ENCODE data around the gene RNF14.

RNF14 gene

GRCh38 chr5:141986072-141986471 is 17.2 kb downstream of the RNF14 start:
- no peak overlapping the region for H2AFZ ChIP-seq (ENCODE audit: low read length)
- no peaks in the 10 kb centered on the region for H3K27me3 ChIP-seq (ENCODE audit: insufficient read depth, low read length)
- H4K20me1 ChIP-seq (ENCODE audit: insufficient read depth, low read length): no peaks in the 10 kb centered on the region
- H3F3A ChIP-seq (ENCODE audit: insufficient read depth, low read length): no peaks in the 10 kb centered on the region
- no peak overlapping the region for H3K9ac ChIP-seq (ENCODE audit: low read length)
- H3K36me3 ChIP-seq (ENCODE audit: insufficient read depth, low read length): peaks cover 82% of the 10 kb centered on the region
- no peaks in the 10 kb centered on the region for H3K79me2 ChIP-seq (ENCODE audit: insufficient read depth, low read length)
- no peak overlapping the region for H3K4me2 ChIP-seq (ENCODE audit: low read length)
- no peaks in the 10 kb centered on the region for H3K9me2 ChIP-seq (ENCODE audit: low read depth, low read length)
- H3K27ac ChIP-seq (ENCODE audit: low read depth, low read length, poor library complexity, severe bottlenecking): no peak overlapping the region
- H3K4me3 ChIP-seq (ENCODE audit: low read depth, low read length, poor library complexity, severe bottlenecking): no peak overlapping the region
- no peaks in the 10 kb centered on the region for H3K9me3 ChIP-seq (ENCODE audit: low read length)
- no peaks in the 10 kb centered on the region for H3K4me1 ChIP-seq (ENCODE audit: insufficient read depth, low read length, severe bottlenecking)
- TF ChIP-seq CTCF (IDR thresholded peaks at IDR 0.05; ENCODE audit: low read length): no peak
- no peak for TF ChIP-seq EZH2 (IDR thresholded peaks at IDR 0.05; ENCODE audit: borderline replicate concordance, low read length)

- Histone ChIP-seq H3K36me3 (ENCODE audit: insufficient read depth, low read length) (peaks cover 78% of the 10 kb centered on the region), H3K79me2 (ENCODE audit: insufficient read depth, low read length) (no peaks in the 10 kb centered on the region)
These were observed 20.8 kb downstream of the RNF14 start for GRCh38 chr5:141989720-141990119.

GRCh38 chr5:141992349-141992963 is 23.6 kb downstream of the RNF14 start:
- no peaks in the 10 kb centered on the region for H4K20me1 ChIP-seq (ENCODE audit: insufficient read depth, low read length)
- no peaks in the 10 kb centered on the region for H3K79me2 ChIP-seq (ENCODE audit: insufficient read depth, low read length)
- H3K4me1 ChIP-seq (ENCODE audit: insufficient read depth, low read length, severe bottlenecking): no peaks in the 10 kb centered on the region
- H3K4me2 ChIP-seq (ENCODE audit: low read length): no peak overlapping the region
- no peak overlapping the region for H3K4me3 ChIP-seq (ENCODE audit: low read depth, low read length, poor library complexity, severe bottlenecking)
- H3K9me3 ChIP-seq (ENCODE audit: low read length): no peaks in the 10 kb centered on the region
- no peaks in the 10 kb centered on the region for H3F3A ChIP-seq (ENCODE audit: insufficient read depth, low read length)
- peaks cover 61% of the 10 kb centered on the region for H3K36me3 ChIP-seq (ENCODE audit: insufficient read depth, low read length)
- TF ChIP-seq EZH2 (IDR thresholded peaks at IDR 0.05; ENCODE audit: borderline replicate concordance, low read length): no peak
- peak; percentile 67; the same call in 1 of the 2 replicates for TF ChIP-seq CTCF (IDR thresholded peaks at IDR 0.05; ENCODE audit: low read length)
- H3K9ac ChIP-seq (ENCODE audit: low read length): no peak overlapping the region
- no peaks in the 10 kb centered on the region for H3K9me2 ChIP-seq (ENCODE audit: low read depth, low read length)
- no peak overlapping the region for H3K27ac ChIP-seq (ENCODE audit: low read depth, low read length, poor library complexity, severe bottlenecking)
- no peak overlapping the region for H2AFZ ChIP-seq (ENCODE audit: low read length)
- H3K27me3 ChIP-seq (ENCODE audit: insufficient read depth, low read length): no peaks in the 10 kb centered on the region

More at GRCh38 chr5:141989720-141990119, 20.8 kb downstream of the RNF14 start:
- no peak overlapping the region for H3K4me3 ChIP-seq (ENCODE audit: low read depth, low read length, poor library complexity, severe bottlenecking)
- no peaks in the 10 kb centered on the region for H3K4me1 ChIP-seq (ENCODE audit: insufficient read depth, low read length, severe bottlenecking)
- no peak overlapping the region for H2AFZ ChIP-seq (ENCODE audit: low read length)
- H3K4me2 ChIP-seq (ENCODE audit: low read length): no peak overlapping the region
- no peak overlapping the region for H3K9ac ChIP-seq (ENCODE audit: low read length)
- no peaks in the 10 kb centered on the region for H3K9me2 ChIP-seq (ENCODE audit: low read depth, low read length)
- H4K20me1 ChIP-seq (ENCODE audit: insufficient read depth, low read length): no peaks in the 10 kb centered on the region
- H3K27ac ChIP-seq (ENCODE audit: low read depth, low read length, poor library complexity, severe bottlenecking): no peak overlapping the region
- H3K27me3 ChIP-seq (ENCODE audit: insufficient read depth, low read length): no peaks in the 10 kb centered on the region
- TF ChIP-seq CTCF (IDR thresholded peaks at IDR 0.05; ENCODE audit: low read length): no peak
- TF ChIP-seq EZH2 (IDR thresholded peaks at IDR 0.05; ENCODE audit: borderline replicate concordance, low read length): no peak
- H3F3A ChIP-seq (ENCODE audit: insufficient read depth, low read length): no peaks in the 10 kb centered on the region
- H3K9me3 ChIP-seq (ENCODE audit: low read length): no peaks in the 10 kb centered on the region

Data from OCI-LY1 (cell line).